Measurements from ENCODE around the gene TSR1. TPM values are rescaled to one million over a fixed set of nuclear protein-coding genes. Genes with fewer than 3 reads are reported as not detected.

Gene TSR1
- total RNA-seq, 1 experiment from 2014 or later: 70.3 TPM

- ChIA-PET POLR2A (ENCODE audit: unreplicated experiment) (no interaction called here), CTCF (no interaction called here)
- H2AFZ ChIP-seq (ENCODE audit: low read length): no peak overlapping the region
- BruUV-seq (replicated peaks): no TSS peak
- no peaks in the 10 kb centered on the region for H4K20me1 ChIP-seq (ENCODE audit: low read length)
- H3K79me2 ChIP-seq (ENCODE audit: low read length): no peaks in the 10 kb centered on the region
- H3F3A ChIP-seq (ENCODE audit: low read length, unreplicated experiment): no peaks in the 10 kb centered on the region
- H3K36me3 ChIP-seq (ENCODE audit: low read depth, low read length): no peaks in the 10 kb centered on the region
- intact Hi-C loops (cut with micrococcal nuclease): no loop called here
- no peak overlapping the region for H3K4me3 ChIP-seq (ENCODE audit: low read length)
- DNase-seq (no peak), ATAC-seq (no peak)
- H3K27me3 ChIP-seq (ENCODE audit: low read length): no peaks in the 10 kb centered on the region
- no peak overlapping the region for H3K4me2 ChIP-seq (ENCODE audit: low read length)
- H3K27ac ChIP-seq (ENCODE audit: low read length): no peak overlapping the region
- peaks cover 17% of the 10 kb centered on the region for H3K4me1 ChIP-seq (ENCODE audit: insufficient read depth, low read length)
- no peaks in the 10 kb centered on the region for H3K9me3 ChIP-seq (ENCODE audit: low read length)
- no peaks in the 10 kb centered on the region for H3K9me2 ChIP-seq (replicated peaks; ENCODE audit: low read length)
- H3K9ac ChIP-seq (ENCODE audit: low read length): no peak overlapping the region
- TF ChIP-seq CTCF (conservative IDR thresholded peaks at IDR 0.05; ENCODE audit: low read depth, low read length): no peak
- TF ChIP-seq EZH2 (IDR thresholded peaks at IDR 0.05; ENCODE audit: low read length, unreplicated experiment): no peak
- TF ChIP-seq EZH2phosphoT487 (IDR thresholded peaks at IDR 0.05; ENCODE audit: borderline replicate concordance, low read length): no peak
These were observed 25.8 kb upstream of the TSR1 start for GRCh38 chr17:2362016-2362415.

GRCh38 chr17:2361010-2361760 is 24.9 kb upstream of the TSR1 start:
- CTCF ChIA-PET: no interaction called here

More at GRCh38 chr17:2361010-2361760, 24.9 kb upstream of the TSR1 start:
- Histone ChIP-seq H3K79me2 (ENCODE audit: low read length) (no peaks in the 10 kb centered on the region), H3K9me3 (ENCODE audit: low read length) (no peaks in the 10 kb centered on the region), H4K20me1 (ENCODE audit: low read length) (no peaks in the 10 kb centered on the region), H3K27ac (ENCODE audit: low read length) (no peak overlapping the region), H3K27me3 (ENCODE audit: low read length) (no peaks in the 10 kb centered on the region), H3K4me3 (ENCODE audit: low read length) (no peak overlapping the region), H3K9ac (ENCODE audit: low read length) (no peak overlapping the region), H3K4me2 (ENCODE audit: low read length) (no peak overlapping the region), H2AFZ (ENCODE audit: low read length) (no peak overlapping the region), H3K4me1 (ENCODE audit: insufficient read depth, low read length) (peaks cover 17% of the 10 kb centered on the region), H3K36me3 (ENCODE audit: low read depth, low read length) (no peaks in the 10 kb centered on the region), H3K9me2 (replicated peaks; ENCODE audit: low read length) (no peaks in the 10 kb centered on the region), H3F3A (ENCODE audit: low read length, unreplicated experiment) (no peaks in the 10 kb centered on the region)
- DNase-seq (no peak), ATAC-seq (no peak)
- intact Hi-C loops (cut with micrococcal nuclease): no loop called here
- TF ChIP-seq EZH2 (IDR thresholded peaks at IDR 0.05; ENCODE audit: low read length, unreplicated experiment) (no peak), CTCF (conservative IDR thresholded peaks at IDR 0.05; ENCODE audit: low read depth, low read length) (no peak), EZH2phosphoT487 (IDR thresholded peaks at IDR 0.05; ENCODE audit: borderline replicate concordance, low read length) (no peak)
- POLR2A ChIA-PET (ENCODE audit: unreplicated experiment): no interaction called here
- BruUV-seq (replicated peaks): no TSS peak

Data from PC-3 (cell line).